ENCODE measurements around the gene PDE2A. TPM values are rescaled to one million over a fixed set of nuclear protein-coding genes. Genes with fewer than 3 reads are reported as not detected.

The PDE2A gene
- total RNA-seq, 1 experiment from 2014 or later: 0.74 TPM

DNA sequence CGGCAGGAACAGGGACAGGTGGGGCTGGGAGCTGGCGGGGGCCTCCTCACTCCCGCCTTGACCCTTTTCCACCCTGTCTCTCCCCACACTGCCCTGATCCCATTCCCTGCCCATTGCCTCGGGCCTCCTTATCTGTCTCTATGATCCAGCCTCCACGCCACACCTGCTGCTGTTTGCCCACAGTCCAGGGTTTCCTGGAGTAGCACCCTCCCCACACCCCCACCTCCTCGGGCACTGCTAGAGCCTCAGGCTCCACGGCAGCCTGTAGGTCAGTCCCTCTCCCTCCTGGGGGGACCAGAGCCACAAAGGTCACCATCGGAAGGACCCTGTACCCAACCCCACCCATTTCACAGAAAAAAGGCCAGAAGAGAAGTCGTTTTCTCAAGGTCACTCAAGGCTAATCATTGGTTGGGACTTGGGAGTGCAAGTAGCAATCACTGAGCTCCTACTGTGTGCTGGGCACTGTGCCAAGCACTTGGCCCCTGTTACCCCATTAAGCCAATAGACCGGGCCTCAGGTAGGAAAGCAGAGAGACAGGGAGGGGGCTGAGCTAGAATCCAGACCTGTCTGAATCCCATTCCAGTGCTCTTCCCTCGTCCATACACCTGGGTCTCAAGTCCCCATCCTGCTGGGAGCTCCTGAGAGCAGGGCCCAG, 71.8 kb downstream of the PDE2A start:
- Histone ChIP-seq H3K27me3 (ENCODE audit: control insufficient read depth, insufficient read depth, low read length) (no peaks in the 10 kb centered on the region), H3K9me3 (ENCODE audit: control insufficient read depth, insufficient read depth, low read depth, low read length) (no peaks in the 10 kb centered on the region), H3K4me3 (ENCODE audit: low read depth in 2 of 2, low read length in 2 of 2) (no peak overlapping the region), H3K27ac (ENCODE audit: low read length) (no peak overlapping the region), H3K36me3 (ENCODE audit: control insufficient read depth, insufficient read depth, low read length) (no peaks in the 10 kb centered on the region), H3K4me1 (ENCODE audit: control insufficient read depth, insufficient read depth, low read length) (no peaks in the 10 kb centered on the region)
- ATAC-seq (no peak), DNase-seq (ENCODE audit: low read depth, low spot score) (no peak)
- no peak for TF ChIP-seq CTCF (IDR thresholded peaks at IDR 0.05)
- TF ChIP-seq SIN3A (IDR thresholded peaks at IDR 0.05; ENCODE audit: borderline replicate concordance, insufficient read depth, low read depth, low read length): no peak
- no peak for TF ChIP-seq POLR2AphosphoS5 (IDR thresholded peaks at IDR 0.05; ENCODE audit: low read depth, low read length)
- no peak for TF ChIP-seq REST (IDR thresholded peaks at IDR 0.05; ENCODE audit: insufficient read depth in 1 of 2, low read depth in 2 of 2, low read length in 1 of 2)
- TF ChIP-seq TCF7L2 (IDR thresholded peaks at IDR 0.05; ENCODE audit: low read depth, low read length): no peak
- ChIA-PET POLR2A (no interaction called here), CTCF (interaction anchor here (0.9 kb wide), 1 partner anchor 29 kb away, joined by 3 read pairs; no protein-coding TSS in a partner anchor)
- in situ Hi-C loops (cut with HindIII; ENCODE audit: low pct_unique_long_range_greater_than_20kb, low sequenced_read_pairs) (no loop called here), intact Hi-C loops (cut with micrococcal nuclease; ENCODE audit: unreplicated experiment) (no loop called here)
- BruUV-seq (replicated peaks): no TSS peak

DNA sequence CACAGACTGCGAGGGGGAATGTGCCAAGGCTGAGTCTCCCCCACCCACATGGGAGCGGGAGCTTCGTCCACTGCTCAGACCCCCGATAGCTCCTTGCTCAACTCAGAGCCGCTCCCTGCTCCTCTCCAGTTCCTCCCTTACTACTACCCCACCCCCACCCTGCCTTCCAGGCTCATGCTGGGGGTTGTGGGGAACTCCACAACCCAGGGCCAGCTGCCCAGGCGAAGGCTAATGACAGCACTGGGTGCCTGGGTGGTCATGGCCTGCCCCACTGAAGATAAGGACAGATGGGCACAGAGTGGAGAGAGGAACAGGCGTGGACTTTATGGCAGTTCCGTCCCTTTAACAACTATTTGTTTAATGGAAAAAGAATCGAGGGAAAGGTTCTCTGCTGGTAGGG, 73.7 kb downstream of the PDE2A start:
- in situ Hi-C loops (cut with HindIII; ENCODE audit: low pct_unique_long_range_greater_than_20kb, low sequenced_read_pairs) (no loop called here), intact Hi-C loops (cut with micrococcal nuclease; ENCODE audit: unreplicated experiment) (no loop called here)
- H3K9me3 ChIP-seq (ENCODE audit: control insufficient read depth, insufficient read depth, low read depth, low read length): no peaks in the 10 kb centered on the region
- DNase-seq (ENCODE audit: low read depth, low spot score) (no peak), ATAC-seq (peak; percentile 27)
- no peak overlapping the region for H3K27ac ChIP-seq (ENCODE audit: low read length)
- POLR2A ChIA-PET: no interaction called here
- BruUV-seq (replicated peaks): no TSS peak
- no peaks in the 10 kb centered on the region for H3K27me3 ChIP-seq (ENCODE audit: control insufficient read depth, insufficient read depth, low read length)
- CTCF ChIA-PET: interaction anchor here (1.3 to 2.6 kb wide), 2 partner anchors 37 to 84 kb away, joined by 5 to 29 read pairs; no protein-coding TSS in a partner anchor
- H3K36me3 ChIP-seq (ENCODE audit: control insufficient read depth, insufficient read depth, low read length): no peaks in the 10 kb centered on the region
- TF ChIP-seq POLR2AphosphoS5 (IDR thresholded peaks at IDR 0.05; ENCODE audit: low read depth, low read length) (no peak), SIN3A (IDR thresholded peaks at IDR 0.05; ENCODE audit: borderline replicate concordance, insufficient read depth, low read depth, low read length) (no peak), REST (IDR thresholded peaks at IDR 0.05; ENCODE audit: insufficient read depth in 1 of 2, low read depth in 2 of 2, low read length in 1 of 2) (no peak), TCF7L2 (IDR thresholded peaks at IDR 0.05; ENCODE audit: low read depth, low read length) (no peak), CTCF (IDR thresholded peaks at IDR 0.05) (no peak)
- no peak overlapping the region for H3K4me3 ChIP-seq (ENCODE audit: low read depth in 2 of 2, low read length in 2 of 2)
- H3K4me1 ChIP-seq (ENCODE audit: control insufficient read depth, insufficient read depth, low read length): no peaks in the 10 kb centered on the region

Data from Panc1 (cell line).